Stimulated activated naive CD8-positive, alpha-beta T cell treated with anti-CD3 and anti-CD28 coated beads, Interleukin-15, Interleukin-2, amounts not matched to agents 100 U/mL and 50 U/mL, for 24 hours (primary cell): ENCODE measurements around the gene CCHCR1.
"Not testable (repeated sequence)": the region's sequence is repeated elsewhere in the genome, so short reads cannot be mapped to it uniquely, and the experiment has no call there.

Experiments used
- ATAC-seq: fragments of 150-1000 bp; cut with Tn5 transposase; one replicate; pipeline ENCODE4 v1.10.0; 2021
- DNase-seq: peaks from one replicate; pipeline ENCODE4 v3.0.0; 2021

Gene CCHCR1

DNA sequence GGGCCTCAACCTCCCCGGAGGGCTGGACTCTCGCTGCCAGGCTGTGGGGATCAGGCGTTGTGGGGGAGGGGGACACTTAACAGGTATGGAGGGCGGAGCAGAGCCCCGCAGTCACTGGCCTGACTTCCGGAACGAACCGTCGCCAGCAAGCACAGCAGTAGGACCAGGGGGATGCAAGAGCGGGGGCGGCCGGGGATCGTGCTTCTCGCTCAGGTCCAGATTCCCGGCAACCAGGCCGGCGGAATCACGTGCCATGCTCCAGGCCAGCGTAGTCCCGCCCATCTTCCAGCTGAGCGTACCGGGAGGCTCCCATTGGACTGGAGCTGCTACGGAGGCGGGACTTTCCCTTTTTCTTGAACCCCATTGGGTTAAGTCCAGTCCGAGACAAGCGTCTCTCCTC is 22.9 kb upstream of the CCHCR1 start:
- DNase-seq (peak; percentile 77), ATAC-seq (peak; percentile 99)

DNA sequence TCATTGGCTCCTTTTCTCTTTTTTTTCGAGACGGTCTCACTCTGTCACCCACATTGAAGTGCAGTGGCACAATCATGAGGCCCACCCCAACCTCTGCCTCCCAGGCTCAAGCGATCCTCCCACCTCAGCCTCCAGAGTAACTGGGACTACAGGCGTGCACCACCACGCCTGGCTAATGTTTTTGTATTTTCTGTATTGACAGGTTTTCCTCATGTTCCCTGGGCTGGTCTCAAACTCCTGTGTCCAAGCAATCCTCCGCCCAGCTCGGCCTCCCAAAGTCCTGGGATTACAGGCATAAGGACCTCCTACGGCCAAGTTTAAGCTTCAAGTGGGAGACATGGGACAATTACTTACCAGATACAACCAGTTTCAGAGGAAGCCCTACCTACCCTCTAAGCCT is 22.3 kb upstream of the CCHCR1 start:
- no peak for ATAC-seq

DNA sequence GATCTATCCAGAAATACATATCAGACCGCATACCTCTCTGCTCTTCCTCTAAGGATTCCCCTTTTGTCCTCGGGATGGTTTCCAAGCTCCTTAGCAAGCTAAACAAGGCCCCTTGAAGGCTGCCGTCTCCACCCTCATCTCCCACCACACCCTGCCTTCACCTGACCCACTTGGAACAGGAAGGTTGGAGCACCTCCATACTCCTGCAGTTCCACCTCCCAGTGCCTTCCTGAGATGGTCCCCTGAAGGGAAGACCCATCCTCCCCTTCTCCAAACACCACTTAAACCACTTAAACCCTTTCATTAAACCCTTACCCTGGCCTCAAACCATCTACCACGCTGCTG is 21.4 kb upstream of the CCHCR1 start:
- DNase-seq (no peak), ATAC-seq (no peak)

More for the DNA sequence above, 22.3 kb upstream of the CCHCR1 start:
- DNase-seq, result no peak

DNA sequence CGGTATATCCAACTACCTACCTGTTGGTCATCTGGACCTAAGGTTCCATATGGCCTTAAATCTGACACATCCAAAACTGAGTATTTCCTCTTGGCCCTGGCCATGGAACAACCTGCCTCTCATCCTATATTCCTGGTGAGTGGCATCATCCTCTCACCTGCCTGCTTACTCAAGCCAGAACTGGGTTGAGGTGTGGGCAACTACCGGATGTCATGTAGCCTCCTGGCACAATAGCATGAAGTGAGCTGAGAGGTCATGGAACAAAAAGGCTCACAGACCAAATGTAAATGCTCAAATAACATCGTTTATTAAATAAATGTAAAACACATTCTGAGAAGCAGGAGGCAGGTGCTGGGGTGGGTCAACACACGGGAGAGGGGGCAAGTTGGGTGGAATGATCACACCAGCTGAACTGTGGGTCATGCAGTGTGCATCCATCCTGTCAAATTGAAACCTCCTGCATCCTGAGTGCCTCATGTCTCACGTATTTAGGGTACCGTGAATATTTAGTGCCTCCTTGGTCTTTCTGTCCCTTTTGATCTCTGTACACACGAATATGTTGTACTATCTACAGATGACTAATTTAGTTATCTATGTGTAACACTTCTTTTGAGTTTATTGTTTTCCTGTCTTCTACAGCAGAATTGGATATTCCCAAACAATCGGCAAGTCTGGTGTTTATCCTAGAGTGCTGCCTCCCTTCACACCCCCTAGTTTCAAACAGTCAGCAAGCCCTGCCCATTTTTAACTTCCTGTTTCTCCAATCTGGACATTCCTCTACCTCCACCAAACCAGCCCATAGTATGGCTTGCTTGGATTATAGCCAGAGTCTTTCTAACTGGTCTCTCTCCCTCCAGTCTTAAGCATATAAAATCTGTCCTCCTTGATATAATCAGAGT is 20.8 kb upstream of the CCHCR1 start:
- no peak for DNase-seq
- no peak for ATAC-seq

DNA sequence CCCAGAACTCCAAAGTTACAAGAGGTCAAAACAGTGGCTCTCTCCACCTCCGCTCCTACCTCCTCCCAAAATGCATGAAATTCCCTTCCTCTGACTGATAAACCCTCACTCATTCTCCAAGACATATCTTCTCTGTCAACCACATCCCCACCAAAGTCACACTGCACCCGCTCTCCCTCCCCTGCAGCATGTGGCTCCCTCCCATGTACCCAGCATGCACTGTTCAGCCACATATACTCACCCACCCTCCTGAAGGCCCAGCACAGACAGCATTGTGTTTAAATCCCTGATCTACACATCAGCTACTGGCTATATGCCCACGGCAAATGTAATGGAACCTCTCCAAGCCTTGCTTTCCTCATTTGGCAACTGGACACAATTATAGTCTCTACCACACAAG is 18.4 kb upstream of the CCHCR1 start:
- DNase-seq (no peak), ATAC-seq (no peak)

DNA sequence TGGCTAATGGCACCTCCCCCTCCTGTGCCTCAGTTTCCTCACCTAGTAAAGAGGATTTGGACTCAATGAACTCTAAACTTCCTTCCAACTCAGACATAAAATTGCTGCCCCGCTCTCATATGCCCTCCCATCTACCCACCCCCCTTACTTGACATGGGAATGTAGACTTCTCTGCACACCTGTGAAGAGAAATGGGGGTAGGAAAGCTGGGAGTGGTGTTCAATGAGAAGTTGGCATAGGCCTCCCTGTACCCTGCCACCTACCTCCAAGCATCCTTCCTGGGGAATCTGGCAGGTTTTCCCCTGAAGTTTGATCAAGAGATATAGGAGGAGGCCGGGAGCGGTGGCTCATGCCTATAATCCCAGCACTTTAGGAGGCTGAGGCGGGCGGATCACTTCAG is 16.8 kb upstream of the CCHCR1 start:
- DNase-seq, result no peak

DNA sequence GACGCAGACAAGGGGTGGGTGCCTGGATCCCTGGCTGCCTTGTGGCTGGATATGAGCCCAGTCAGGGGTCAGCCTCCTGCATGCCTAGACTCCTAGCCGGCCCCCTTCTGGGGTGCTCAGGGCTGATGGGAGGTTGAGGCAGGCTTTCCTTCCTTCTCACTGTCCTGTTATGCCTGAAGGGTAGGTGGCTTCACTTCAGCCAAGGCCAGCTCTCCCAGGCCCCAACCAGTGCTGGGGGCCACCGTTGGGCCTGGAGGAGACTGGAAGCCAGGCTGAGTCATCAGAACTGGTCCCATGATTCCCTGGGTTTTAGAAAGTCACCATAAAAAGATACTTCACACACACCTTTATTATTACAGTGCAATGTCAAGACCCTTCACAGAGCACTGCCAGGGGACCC is 15.8 kb upstream of the CCHCR1 start:
- ATAC-seq, result no peak
- DNase-seq, result no peak

More for the DNA sequence above, 16.8 kb upstream of the CCHCR1 start:
- no peak for ATAC-seq

DNA sequence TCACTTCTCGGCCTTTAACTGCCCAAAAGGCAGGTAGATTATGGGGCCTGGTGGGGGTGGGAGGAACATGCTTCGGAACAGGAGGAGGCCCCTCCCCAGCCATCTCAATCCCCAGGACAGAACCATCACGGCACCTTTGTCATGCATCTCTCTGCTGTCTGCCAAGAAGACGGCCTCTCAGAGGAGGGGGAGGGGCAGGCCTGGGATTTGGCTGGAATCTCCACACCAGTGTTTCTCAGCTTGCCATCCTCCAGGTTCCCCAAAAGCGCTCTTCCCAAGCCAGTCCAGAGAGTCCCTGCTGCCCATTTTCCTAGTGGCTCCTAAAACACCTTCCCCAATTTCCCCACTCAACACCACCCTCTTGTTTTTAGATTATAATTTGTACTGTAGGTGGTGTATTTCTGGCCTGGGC is 15.4 kb upstream of the CCHCR1 start:
- ATAC-seq, result no peak

DNA sequence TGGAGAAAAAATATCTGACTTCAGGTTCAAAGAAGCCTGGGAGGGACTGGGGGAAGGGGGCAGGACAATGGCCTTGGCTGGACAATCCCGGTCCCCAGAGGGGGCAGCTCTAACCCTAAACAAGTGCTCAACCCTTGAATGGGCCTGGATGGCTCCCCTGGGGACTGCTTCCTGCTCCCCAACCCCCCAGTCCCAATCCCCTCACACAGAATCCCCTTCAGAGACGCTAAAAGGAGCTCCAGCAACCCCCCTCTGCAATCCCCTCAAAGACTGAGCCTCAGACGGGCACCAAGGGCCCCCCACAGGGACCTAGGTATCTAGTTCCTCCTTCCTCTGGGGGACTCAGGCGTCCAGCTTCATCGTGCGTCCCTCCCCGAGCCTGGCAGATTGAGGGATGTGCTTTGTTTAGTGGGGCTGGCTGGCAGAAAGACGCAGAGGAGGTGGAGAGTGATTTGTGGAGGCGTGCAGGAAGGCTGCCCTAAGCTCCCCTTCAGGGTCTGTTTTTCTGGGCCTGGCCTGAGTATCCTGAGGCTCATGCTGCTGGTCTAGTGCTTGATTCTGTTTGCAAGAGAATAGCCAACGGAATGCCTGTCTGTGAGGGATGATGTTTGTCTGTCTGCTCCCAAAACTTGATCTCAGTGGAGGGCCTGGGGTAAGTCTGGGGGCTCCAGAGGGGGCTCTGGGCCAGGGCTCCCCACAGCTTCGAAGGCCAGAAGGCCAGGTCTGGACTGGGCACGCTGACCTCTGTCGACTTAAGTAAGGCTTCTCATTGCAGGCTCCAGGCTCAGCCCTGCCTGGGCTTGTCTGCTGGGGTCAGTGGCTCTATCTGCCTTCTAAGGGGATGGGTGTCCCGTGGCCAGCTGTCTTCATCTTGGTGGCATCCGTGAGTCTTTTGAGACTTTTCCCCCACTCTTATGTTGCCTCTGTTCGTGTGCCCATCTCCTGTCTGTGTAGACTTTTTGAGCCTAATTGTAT is 14.6 kb upstream of the CCHCR1 start:
- DNase-seq, result no peak

More for the DNA sequence above, 15.4 kb upstream of the CCHCR1 start:
- no peak for DNase-seq

DNA sequence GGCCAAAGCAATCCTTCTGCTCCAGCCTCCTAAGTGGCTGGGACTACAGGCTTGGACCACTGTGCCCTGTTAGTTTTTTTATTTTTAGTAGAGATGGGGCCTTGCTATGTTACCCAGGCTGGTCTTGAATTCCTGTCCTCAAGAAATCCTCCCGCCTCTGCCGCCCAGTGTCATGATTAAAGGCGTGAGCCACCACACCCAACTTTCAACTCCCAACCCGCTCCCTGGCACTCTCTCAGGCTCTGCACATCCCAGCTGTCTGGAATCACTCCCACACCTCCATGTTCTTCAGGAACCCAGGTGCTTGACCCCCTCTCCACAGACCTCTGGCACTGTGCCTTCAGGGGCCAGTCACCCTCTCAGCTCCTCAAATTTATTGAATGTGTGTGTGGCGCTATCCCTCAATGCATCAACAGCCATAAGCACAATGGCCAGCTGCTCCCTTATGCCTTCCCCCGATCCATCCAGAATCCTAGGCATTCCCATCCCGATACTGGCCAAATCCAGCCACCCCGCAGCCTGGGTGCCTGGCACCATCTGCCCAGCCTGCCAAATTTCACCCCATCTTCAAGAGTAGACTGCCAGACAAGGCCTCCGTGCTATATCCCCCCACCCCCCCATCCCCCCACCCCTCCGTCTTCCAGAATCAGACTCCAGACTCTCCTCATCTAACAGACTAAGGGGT is 13.5 kb upstream of the CCHCR1 start:
- DNase-seq, result no peak
- no peak for ATAC-seq

More for the DNA sequence above, 14.6 kb upstream of the CCHCR1 start:
- ATAC-seq, result no peak

DNA sequence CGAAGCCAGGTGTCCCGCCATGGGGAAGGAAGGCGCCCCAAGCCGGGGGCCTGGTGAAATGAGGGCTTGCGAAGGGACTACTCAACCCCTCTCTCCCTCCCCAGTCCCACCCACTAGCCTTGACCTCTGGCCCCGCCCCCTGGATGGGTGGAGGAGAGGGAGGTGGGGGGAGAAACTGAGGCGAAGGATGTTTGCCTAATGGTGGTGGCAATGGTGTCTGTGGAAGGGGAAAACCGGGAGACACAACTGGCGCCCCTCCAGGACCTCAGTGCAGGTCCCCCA is 12.9 kb upstream of the CCHCR1 start, which contains the start of gene POU5F1:
POU5F1 (minus strand) TSS at position 83 of the 282 bp plus-strand sequence; CDS start at position 21, 62 bp downstream.
- ATAC-seq, result no peak
- DNase-seq, result no peak

DNA sequence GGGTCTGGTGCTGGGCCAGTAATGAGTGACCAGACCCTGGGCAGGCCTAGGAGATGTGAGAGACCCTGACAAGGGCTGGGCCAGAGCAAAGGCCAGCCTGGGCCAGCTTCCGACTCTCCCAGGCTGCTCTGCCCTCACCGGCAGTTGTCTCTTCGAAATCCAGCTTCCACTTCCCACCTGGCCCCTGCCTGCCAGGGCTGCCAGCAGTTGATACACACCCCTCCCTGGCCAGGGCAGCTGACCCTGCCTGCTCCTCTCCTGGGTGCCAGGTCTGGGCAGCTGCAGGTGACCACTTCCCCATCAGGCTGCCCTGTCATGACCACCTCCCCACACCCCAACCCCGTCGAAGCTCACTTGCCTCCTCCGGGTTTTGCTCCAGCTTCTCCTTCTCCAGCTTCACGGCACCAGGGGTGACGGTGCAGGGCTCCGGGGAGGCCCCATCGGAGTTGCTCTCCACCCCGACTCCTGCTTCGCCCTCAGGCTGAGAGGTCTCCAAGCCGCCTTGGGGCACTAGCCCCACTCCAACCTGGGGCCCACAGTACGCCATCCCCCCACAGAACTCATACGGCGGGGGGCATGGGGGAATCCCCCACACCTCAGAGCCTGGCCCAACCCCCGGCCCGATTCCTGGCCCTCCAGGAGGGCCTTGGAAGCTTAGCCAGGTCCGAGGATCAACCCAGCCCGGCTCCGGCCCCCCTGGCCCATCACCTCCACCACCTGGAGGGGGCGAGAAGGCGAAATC is 12.4 kb upstream of the CCHCR1 start:
- ATAC-seq, DNase-seq: not testable (repeated sequence)

DNA sequence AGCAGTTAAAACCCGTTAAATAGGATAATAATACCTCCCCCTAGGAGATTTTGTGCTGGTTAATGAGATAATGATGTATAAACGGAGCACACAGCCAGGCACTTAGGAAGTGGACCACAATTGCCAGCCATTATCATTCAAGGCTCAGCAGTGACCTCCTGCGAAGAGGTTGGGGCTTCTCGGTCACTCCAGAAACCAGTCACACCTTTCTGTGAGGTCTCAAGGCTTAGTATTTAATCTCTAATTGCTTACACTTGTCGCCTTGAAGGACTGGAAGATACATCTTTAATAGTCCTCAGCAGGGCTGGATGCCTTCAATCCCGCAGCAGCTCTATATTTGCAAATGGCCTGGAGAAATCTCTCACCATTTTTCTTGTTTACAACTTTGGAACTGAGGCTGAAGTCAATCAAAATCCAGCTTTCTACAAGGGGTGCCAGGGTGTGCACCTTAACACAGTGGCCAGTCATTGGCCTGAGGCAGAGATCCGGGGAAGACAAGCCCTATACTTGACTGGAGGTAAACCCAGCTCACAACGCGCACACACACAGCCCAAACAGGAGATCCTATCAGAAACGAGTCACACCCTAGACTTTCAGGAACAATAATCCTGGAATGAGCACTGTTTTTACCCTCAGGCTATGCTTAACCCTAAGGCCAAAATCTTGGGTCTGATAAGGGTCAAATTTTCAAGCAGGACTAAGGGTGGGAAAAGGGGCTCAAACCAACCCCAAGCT is 11.7 kb upstream of the CCHCR1 start:
- ATAC-seq (no peak), DNase-seq (no peak)

DNA sequence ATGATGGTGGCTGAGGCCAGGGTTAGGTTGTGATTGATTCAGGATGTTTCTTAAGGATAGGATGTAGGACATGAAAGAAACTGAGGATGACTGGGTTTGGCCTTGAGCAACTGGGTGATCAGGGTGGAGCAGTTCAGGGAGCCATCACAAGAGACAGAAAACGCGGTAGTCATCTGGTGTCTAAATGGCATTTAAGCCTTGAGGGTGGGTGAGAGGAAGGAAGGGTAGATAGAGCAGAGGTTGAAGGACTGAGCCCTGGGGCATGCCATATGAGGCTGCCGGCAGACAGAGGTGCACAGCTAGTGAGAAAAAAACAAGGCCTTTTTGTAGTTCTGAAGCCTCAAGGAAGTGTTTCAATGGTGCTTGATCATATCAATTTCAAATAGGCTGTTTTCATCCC is 11.0 kb upstream of the CCHCR1 start:
- DNase-seq, result no peak
- ATAC-seq, result no peak

DNA sequence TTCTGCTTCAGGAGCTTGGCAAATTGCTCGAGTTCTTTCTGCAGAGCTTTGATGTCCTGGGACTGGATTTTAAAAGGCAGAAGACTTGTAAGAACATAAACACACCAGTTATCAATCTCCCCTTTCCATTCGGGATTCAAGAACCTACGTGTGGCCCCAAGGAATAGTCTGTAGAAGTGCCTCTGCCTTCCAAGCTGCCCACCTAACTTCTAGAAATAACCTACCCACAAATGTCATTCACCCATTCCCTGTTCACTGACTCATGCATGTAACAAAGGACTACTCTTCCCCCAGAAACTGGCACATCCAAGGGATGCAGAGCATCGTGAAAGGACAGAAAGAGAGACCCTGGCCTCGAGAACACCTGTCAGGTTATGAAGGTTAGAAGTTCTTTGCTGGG is 8.4 kb upstream of the CCHCR1 start:
- DNase-seq (no peak), ATAC-seq (no peak)

DNA sequence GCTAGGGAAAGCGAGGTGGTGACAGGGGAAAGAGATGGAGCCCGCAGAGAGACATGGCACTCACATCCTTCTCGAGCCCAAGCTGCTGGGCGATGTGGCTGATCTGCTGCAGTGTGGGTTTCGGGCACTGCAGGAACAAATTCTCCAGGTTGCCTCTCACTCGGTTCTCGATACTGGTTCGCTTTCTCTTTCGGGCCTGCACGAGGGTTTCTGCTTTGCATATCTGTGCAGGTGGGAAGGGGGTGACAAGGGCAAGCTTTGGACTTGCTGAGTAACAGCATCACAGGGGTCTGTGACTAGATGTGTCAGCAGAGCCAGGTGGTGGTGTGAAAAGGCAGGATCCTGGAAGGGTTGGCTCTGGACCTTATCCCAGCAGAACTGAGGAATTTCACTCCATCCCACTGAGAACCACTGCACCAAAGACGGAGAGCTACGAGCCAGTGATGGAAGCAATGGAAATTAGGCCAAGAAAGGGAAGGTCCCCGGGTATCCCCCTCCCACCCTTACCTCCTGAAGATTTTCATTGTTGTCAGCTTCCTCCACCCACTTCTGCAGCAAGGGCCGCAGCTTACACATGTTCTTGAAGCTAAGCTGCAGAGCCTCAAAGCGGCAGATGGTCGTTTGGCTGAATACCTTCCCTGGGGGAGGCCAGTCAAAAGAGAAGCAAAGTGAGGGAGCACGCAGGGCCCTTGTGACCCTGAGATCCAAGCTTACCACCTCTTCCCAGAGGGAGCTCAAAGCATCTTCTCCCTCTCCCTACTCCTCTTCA is 7.6 kb upstream of the CCHCR1 start:
- not testable (repeated sequence) for ATAC-seq, DNase-seq

DNA sequence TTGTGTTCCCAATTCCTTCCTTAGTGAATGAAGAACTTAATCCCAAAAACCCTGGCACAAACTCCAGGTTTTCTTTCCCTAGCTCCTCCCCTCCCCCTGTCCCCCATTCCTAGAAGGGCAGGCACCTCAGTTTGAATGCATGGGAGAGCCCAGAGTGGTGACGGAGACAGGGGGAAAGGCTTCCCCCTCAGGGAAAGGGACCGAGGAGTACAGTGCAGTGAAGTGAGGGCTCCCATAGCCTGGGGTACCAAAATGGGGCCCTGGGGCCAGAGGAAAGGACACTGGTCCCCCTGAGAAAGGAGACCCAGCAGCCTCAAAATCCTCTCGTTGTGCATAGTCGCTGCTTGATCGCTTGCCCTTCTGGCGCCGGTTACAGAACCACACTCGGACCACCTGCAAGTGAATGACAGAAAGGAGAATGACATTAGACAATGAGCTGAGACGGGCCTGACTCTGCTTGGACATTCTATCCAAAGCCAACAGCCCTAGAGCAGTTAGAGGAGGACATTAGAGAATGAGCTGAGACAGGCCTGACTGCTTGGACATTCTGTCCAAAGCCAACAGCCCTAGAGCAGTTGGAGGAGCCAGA is 7.0 kb upstream of the CCHCR1 start:
- not testable (repeated sequence) for DNase-seq, ATAC-seq

DNA sequence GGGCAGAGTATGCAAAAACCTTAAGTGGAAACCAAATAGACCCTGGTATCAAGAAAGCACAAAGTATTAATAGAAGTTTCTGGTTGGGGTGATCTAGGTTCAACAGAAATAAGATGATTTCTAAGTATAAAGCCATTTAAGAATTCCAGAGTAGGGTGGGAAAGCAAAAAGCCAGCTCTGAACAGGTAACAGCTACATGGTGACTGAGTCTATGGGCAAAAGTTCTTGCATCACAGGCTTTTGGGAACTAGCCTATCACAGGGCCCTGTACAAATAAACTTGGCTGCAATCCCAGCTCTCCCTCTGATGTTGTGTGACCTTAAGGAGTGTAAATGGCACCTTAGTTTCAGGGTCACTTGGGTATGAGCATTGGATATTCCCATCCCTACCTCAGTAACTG is 6.3 kb upstream of the CCHCR1 start:
- no peak for DNase-seq
- ATAC-seq, result no peak

DNA sequence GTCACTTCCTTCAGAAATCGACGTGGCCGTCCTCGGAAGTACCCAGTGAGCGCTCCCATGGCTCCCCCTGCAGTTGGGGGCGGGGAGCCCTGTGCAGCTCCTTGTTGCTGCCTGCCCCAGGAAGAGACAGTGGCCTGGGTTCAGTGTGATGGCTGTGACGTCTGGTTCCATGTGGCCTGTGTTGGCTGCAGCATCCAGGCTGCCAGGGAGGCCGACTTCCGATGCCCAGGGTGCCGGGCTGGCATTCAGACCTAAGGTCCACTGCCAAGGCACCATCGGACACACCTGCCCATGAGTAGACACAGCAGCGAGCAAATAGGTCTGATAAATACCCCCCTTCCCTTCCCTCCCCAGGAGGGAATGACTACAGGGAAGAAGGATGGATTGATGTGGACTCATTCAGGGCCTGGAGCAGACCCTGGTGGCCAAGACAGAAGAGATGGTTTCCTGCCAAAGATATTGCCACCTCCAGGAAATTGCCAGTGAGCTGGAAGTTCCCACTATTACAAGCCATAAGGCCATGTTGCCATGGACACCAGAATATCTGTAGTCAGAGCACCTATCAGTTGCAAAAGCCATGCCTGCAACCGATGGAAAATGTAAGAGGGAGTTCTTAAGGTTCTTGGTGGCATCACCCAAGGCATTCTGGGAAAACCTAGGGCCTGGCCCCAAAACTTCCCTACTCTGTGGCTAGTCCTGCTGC is 5.0 kb upstream of the CCHCR1 start:
- no peak for DNase-seq
- ATAC-seq, result no peak
